ENCODE data around the gene RNF126.
"Not testable (repeated sequence)": the region's sequence is repeated elsewhere in the genome, so short reads cannot be mapped to it uniquely, and the experiment has no call there.

DNA sequence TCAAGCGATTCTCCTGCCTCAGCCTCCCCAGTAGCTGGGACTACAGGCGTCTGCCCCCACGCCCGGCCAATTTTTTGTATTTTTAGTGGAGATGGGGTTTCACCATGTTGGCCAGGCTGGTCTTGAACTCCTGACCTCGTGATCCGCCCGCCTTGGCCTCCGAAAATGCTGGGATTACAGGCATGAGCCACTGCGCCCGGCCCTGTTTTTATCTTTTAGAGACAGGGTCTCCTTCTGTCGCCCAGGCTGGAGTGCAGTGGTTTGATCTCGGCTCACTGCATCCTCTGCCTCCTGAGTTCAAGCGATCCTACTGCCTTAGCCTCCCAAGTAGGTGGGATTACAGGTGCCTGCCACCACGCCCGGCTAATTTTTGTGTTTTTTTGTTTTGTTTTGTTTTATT is 35.5 kb upstream of the RNF126 start:
- TF ChIP-seq, protein P1, sequence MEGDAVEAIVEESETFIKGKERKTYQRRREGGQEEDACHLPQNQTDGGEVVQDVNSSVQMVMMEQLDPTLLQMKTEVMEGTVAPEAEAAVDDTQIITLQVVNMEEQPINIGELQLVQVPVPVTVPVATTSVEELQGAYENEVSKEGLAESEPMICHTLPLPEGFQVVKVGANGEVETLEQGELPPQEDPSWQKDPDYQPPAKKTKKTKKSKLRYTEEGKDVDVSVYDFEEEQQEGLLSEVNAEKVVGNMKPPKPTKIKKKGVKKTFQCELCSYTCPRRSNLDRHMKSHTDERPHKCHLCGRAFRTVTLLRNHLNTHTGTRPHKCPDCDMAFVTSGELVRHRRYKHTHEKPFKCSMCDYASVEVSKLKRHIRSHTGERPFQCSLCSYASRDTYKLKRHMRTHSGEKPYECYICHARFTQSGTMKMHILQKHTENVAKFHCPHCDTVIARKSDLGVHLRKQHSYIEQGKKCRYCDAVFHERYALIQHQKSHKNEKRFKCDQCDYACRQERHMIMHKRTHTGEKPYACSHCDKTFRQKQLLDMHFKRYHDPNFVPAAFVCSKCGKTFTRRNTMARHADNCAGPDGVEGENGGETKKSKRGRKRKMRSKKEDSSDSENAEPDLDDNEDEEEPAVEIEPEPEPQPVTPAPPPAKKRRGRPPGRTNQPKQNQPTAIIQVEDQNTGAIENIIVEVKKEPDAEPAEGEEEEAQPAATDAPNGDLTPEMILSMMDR (conservative IDR thresholded peaks at IDR 0.05; ENCODE audit: low read depth in 2 of 2) = not testable (repeated sequence)
- TF ChIP-seq POLR2AphosphoS5 (IDR thresholded peaks at IDR 0.05; ENCODE audit: low read depth); CREB1 (CRISPR knock-in tag; IDR thresholded peaks at IDR 0.05; ENCODE audit: low read depth); EZH2 (IDR thresholded peaks at IDR 0.05; ENCODE audit: low read depth, unreplicated experiment); EZH2phosphoT487 (IDR thresholded peaks at IDR 0.05; ENCODE audit: unreplicated experiment); JUNB (IDR thresholded peaks at IDR 0.05; ENCODE audit: unreplicated experiment); NANOG (IDR thresholded peaks at IDR 0.05; ENCODE audit: borderline replicate concordance): not testable (repeated sequence)
- TF ChIP-seq, protein P2, sequence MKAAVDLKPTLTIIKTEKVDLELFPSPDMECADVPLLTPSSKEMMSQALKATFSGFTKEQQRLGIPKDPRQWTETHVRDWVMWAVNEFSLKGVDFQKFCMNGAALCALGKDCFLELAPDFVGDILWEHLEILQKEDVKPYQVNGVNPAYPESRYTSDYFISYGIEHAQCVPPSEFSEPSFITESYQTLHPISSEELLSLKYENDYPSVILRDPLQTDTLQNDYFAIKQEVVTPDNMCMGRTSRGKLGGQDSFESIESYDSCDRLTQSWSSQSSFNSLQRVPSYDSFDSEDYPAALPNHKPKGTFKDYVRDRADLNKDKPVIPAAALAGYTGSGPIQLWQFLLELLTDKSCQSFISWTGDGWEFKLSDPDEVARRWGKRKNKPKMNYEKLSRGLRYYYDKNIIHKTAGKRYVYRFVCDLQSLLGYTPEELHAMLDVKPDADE (IDR thresholded peaks at IDR 0.05) = not testable (repeated sequence)
